ENCODE data around the gene FN1.

DNA sequence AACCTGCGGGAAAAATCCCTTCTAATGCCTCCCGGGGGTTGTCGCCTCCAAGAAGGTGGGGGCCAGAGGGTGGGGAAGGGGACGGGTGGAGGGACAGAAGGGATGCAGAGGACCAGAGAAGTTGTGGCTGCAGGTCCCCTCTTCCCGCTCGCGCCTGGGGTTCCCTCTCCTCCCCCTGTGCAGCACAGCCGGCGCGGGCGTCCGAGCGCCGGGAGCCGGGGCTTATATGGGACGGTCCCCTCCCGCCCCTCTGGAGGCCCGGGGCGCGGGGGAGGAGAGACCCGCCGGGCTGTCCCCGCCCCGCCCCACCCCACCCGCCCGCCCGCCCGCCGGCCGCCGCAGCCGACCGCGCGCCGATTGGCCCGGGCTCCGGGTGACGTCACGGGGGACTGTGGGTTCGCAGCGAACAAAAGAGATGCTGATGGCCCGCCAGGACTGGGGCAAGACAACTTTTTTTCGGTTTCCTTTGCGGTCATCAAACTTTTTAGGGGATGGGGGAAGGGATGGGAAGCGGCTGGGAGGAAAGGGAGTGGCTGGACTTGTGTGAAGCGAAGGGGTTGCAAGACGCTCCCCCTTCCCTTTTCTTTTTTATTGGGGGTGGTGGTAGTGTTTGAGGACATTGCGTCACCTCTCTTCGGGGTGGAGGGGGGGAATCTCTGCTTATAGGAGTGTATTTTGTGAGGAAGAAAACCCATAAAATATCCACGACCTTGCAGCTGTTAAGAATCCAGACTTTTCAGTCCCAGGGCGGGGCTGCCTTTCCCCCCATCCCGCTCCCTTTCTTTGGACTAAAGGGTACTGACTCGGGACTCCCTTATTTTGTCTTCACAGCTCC lies at the start of gene FN1:
- TF ChIP-seq POLR2A (IDR thresholded peaks at IDR 0.05; ENCODE audit: low read length) (peak; percentile 93), BHLHE40 (IDR thresholded peaks at IDR 0.05; ENCODE audit: low read depth, low read length) (no peak), RARB (CRISPR knock-in tag; IDR thresholded peaks at IDR 0.05) (no peak), MYC (IDR thresholded peaks at IDR 0.05; ENCODE audit: borderline replicate concordance, low read length) (0 out of 2 replicates have a peak, but pooled peaks have one; percentile 14), PHF8 (IDR thresholded peaks at IDR 0.05; ENCODE audit: borderline replicate concordance, low read depth) (peak; percentile 54; the same call in 1 of the 2 replicates), RFX5 (IDR thresholded peaks at IDR 0.05) (no peak)
- TF ChIP-seq, protein P1, sequence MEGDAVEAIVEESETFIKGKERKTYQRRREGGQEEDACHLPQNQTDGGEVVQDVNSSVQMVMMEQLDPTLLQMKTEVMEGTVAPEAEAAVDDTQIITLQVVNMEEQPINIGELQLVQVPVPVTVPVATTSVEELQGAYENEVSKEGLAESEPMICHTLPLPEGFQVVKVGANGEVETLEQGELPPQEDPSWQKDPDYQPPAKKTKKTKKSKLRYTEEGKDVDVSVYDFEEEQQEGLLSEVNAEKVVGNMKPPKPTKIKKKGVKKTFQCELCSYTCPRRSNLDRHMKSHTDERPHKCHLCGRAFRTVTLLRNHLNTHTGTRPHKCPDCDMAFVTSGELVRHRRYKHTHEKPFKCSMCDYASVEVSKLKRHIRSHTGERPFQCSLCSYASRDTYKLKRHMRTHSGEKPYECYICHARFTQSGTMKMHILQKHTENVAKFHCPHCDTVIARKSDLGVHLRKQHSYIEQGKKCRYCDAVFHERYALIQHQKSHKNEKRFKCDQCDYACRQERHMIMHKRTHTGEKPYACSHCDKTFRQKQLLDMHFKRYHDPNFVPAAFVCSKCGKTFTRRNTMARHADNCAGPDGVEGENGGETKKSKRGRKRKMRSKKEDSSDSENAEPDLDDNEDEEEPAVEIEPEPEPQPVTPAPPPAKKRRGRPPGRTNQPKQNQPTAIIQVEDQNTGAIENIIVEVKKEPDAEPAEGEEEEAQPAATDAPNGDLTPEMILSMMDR (IDR thresholded peaks at IDR 0.05): no peak
- TF ChIP-seq, protein P2, sequence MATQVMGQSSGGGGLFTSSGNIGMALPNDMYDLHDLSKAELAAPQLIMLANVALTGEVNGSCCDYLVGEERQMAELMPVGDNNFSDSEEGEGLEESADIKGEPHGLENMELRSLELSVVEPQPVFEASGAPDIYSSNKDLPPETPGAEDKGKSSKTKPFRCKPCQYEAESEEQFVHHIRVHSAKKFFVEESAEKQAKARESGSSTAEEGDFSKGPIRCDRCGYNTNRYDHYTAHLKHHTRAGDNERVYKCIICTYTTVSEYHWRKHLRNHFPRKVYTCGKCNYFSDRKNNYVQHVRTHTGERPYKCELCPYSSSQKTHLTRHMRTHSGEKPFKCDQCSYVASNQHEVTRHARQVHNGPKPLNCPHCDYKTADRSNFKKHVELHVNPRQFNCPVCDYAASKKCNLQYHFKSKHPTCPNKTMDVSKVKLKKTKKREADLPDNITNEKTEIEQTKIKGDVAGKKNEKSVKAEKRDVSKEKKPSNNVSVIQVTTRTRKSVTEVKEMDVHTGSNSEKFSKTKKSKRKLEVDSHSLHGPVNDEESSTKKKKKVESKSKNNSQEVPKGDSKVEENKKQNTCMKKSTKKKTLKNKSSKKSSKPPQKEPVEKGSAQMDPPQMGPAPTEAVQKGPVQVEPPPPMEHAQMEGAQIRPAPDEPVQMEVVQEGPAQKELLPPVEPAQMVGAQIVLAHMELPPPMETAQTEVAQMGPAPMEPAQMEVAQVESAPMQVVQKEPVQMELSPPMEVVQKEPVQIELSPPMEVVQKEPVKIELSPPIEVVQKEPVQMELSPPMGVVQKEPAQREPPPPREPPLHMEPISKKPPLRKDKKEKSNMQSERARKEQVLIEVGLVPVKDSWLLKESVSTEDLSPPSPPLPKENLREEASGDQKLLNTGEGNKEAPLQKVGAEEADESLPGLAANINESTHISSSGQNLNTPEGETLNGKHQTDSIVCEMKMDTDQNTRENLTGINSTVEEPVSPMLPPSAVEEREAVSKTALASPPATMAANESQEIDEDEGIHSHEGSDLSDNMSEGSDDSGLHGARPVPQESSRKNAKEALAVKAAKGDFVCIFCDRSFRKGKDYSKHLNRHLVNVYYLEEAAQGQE (IDR thresholded peaks at IDR 0.05): peak; percentile 26; the same call in 1 of the 2 replicates
- TF ChIP-seq, protein P3, sequence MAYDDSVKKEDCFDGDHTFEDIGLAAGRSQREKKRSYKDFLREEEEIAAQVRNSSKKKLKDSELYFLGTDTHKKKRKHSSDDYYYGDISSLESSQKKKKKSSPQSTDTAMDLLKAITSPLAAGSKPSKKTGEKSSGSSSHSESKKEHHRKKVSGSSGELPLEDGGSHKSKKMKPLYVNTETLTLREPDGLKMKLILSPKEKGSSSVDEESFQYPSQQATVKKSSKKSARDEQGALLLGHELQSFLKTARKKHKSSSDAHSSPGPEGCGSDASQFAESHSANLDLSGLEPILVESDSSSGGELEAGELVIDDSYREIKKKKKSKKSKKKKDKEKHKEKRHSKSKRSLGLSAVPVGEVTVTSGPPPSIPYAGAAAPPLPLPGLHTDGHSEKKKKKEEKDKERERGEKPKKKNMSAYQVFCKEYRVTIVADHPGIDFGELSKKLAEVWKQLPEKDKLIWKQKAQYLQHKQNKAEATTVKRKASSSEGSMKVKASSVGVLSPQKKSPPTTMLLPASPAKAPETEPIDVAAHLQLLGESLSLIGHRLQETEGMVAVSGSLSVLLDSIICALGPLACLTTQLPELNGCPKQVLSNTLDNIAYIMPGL (CRISPR knock-in tag; IDR thresholded peaks at IDR 0.05; ENCODE audit: borderline replicate concordance): no peak

All from A549 (cell line).